WI38 (cell line): ENCODE results near the gene LYRM1.
"Not testable (repeated sequence)": the region's sequence is repeated elsewhere in the genome, so short reads cannot be mapped to it uniquely, and the experiment has no call there.

Experiments
- H3K4me3 ChIP-seq: 2 replicates; pipeline ENCODE4 v1.5.1; 2011; ENCODE audit warnings: low read depth, mild to moderate bottlenecking, control low read depth, low read length
- CTCF ChIP-seq: IDR thresholded peaks from 2 replicates; pipeline ENCODE4 v1.5.1; 2012; ENCODE audit warnings: low read depth, mild to moderate bottlenecking, control low read depth, low read length

The LYRM1 gene

GRCh38 chr16:20938426-20938825, 37.9 kb downstream of the LYRM1 start:
- no peak for TF ChIP-seq CTCF
- no peak overlapping the region for H3K4me3 ChIP-seq

- no peak for TF ChIP-seq CTCF
- H3K4me3 ChIP-seq = no peak overlapping the region
Measured at GRCh38 chr16:20939611-20940010, 39.0 kb downstream of the LYRM1 start.

GRCh38 chr16:20940871-20941635, 40.5 kb downstream of the LYRM1 start:
- no peak for TF ChIP-seq CTCF

GRCh38 chr16:20941636-20941926, 41.0 kb downstream of the LYRM1 start:
- H3K4me3 ChIP-seq = no peak overlapping the region
- no peak for TF ChIP-seq CTCF

More at GRCh38 chr16:20940871-20941635, 40.5 kb downstream of the LYRM1 start:
- no peak overlapping the region for H3K4me3 ChIP-seq

DNA sequence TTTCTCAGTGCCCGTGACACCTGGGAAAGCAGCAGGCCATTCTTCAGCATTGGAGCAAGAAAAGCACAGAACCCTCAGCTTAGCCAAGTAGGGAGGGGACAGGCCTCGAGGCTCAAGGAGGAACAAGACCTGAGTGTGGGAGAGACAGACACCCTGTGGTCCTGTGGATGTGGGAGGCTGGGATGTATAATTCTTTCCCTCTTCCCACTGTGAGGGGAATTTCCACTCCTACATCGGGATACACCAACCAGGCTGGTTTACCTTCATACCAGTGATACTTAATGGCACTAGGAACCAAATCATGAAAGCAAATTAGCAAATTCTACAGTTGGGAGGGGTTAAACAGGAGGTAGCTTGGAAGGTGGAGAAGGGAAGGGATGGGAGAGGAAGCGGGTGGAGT, 41.7 kb downstream of the LYRM1 start:
- H3K4me3 ChIP-seq = no peak overlapping the region
- TF ChIP-seq CTCF = no peak

DNA sequence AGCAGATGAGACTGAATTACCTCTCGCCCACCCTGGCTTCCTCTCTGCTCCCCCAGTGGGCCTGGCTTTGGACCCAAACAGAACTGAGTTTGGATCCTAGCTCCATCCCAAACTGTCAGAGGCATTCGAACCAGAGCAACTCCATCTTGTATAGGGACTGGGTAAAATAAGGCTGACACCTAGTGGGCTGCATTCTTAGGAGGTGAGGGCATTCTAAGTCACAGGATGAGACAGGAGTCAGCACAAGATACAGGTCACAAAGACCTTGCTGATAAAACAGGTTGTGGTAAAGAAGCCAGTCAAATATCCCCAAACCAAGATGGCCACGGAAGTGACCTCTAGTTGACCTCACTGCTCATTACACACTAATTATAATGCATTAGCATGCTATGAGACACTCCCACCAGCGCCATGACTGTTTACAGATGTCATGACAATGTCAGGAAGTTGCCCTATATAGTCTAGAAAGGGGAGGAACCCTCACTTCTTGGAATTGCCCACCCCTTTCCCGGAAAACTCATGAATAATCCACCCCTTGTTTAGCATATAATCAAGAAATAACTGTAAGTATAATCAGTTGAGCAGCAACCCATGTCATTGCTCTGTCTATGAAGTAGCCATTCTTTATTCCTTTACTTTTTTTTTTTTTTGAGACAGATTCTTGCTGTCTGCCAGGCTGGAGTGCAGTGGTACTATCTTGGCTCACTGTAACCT, 44.4 kb downstream of the LYRM1 start:
- TF ChIP-seq CTCF = no peak
- H3K4me3 ChIP-seq = no peak overlapping the region

GRCh38 chr16:20945575-20945875, 45.0 kb downstream of the LYRM1 start:
- H3K4me3 ChIP-seq = not testable (repeated sequence)
